NT2/D1 (cell line): ENCODE data around the gene TMEM259.

Experiments used
- DNase-seq: peaks from one replicate; pipeline ENCODE4 v3.0.0-alpha.2; 2011; ENCODE audit warnings: low read depth, low spot score
- H3K27me3 ChIP-seq: 2 replicates; pipeline ENCODE4 v1.6.0; 2011; ENCODE audit warnings: mild to moderate bottlenecking; ENCODE audit not compliant: insufficient read length, insufficient read depth
- H3K36me3 ChIP-seq: 2 replicates; pipeline ENCODE4 v1.6.1; 2011; ENCODE audit warnings: mild to moderate bottlenecking, low read length, mixed read lengths; ENCODE audit not compliant: insufficient read depth, insufficient read length
- H3K4me1 ChIP-seq: 2 replicates; pipeline ENCODE4 v1.5.1; 2011; ENCODE audit not compliant: insufficient read depth, insufficient read length
- H3K4me3 ChIP-seq: 2 replicates; pipeline ENCODE4 v1.5.1; 2011; ENCODE audit warnings: low read depth; ENCODE audit not compliant: insufficient read length
- H3K9ac ChIP-seq: 2 replicates; pipeline ENCODE4 v1.6.0; 2011; ENCODE audit warnings: low read depth; ENCODE audit not compliant: insufficient read length
- H3K9me3 ChIP-seq: 2 replicates; pipeline ENCODE4 v1.5.1; 2011; ENCODE audit warnings: mild to moderate bottlenecking, low read length; ENCODE audit not compliant: insufficient read depth
- SUZ12 ChIP-seq: IDR thresholded peaks from 2 replicates; pipeline ENCODE4 v1.6.1; 2011; ENCODE audit not compliant: insufficient read length, insufficient read depth; ENCODE audit errors: extremely low read depth
- YY1 ChIP-seq: IDR thresholded peaks from 2 replicates; pipeline ENCODE4 v1.6.1; 2011; ENCODE audit not compliant: insufficient read length, insufficient read depth
- ZNF274 ChIP-seq: IDR thresholded peaks from 2 replicates; pipeline ENCODE4 v1.6.1; 2011; ENCODE audit warnings: mild to moderate bottlenecking, low read depth, low read length

The TMEM259 gene

GRCh38 chr19:1041272-1041834 is 20.4 kb upstream of the TMEM259 start:
- Histone ChIP-seq H3K4me3 (peak overlapping the region; percentile 89), H3K9ac (peak overlapping the region; percentile 23), H3K4me1 (peaks cover 22% of the 10 kb centered on the region), H3K9me3 (no peaks in the 10 kb centered on the region; the same call in 1 of the 2 replicates), H3K27me3 (no peaks in the 10 kb centered on the region), H3K36me3 (peaks cover 35% of the 10 kb centered on the region)
- DNase-seq, result no peak
- TF ChIP-seq SUZ12 (no peak), YY1 (no peak), ZNF274 (no peak)

GRCh38 chr19:1040476-1041271 is 19.8 kb upstream of the TMEM259 start:
- Histone ChIP-seq H3K4me1 (peaks cover 22% of the 10 kb centered on the region), H3K9ac (peak overlapping the region; percentile 93), H3K4me3 (peak overlapping the region; percentile 89), H3K27me3 (no peaks in the 10 kb centered on the region), H3K36me3 (peaks cover 41% of the 10 kb centered on the region), H3K9me3 (no peaks in the 10 kb centered on the region; the same call in 1 of the 2 replicates)
- peak; percentile 92 for DNase-seq
- no peak for TF ChIP-seq YY1
- TF ChIP-seq ZNF274, result no peak
- no peak for TF ChIP-seq SUZ12

- H3K4me1 ChIP-seq, result peaks cover 22% of the 10 kb centered on the region
- peak; percentile 98 for DNase-seq
- TF ChIP-seq YY1 (no peak), ZNF274 (no peak), SUZ12 (no peak)
- peak within 1 kb of the TSS; percentile 89 for H3K4me3 ChIP-seq
- peak within 1 kb of the TSS; percentile 93 for H3K9ac ChIP-seq
- no peaks in the 10 kb centered on the region for H3K9me3 ChIP-seq
- H3K27me3 ChIP-seq, result no peaks in the 10 kb centered on the region
- H3K36me3 ChIP-seq, result peaks cover 47% of the 10 kb centered on the region
Observed at GRCh38 chr19:1039646-1040475, 18.9 kb upstream of the TMEM259 start, which contains the start of gene ABCA7. ABCA7 (plus strand) TSS chr19:1040107; CDS start chr19:1041362, 1,255 bp downstream.

- no peaks in the 10 kb centered on the region for H3K27me3 ChIP-seq
- no peak for TF ChIP-seq ZNF274
- no peak for TF ChIP-seq SUZ12
- no peak for TF ChIP-seq YY1
- no peaks in the 10 kb centered on the region for H3K9me3 ChIP-seq
- peaks cover 47% of the 10 kb centered on the region for H3K36me3 ChIP-seq
- H3K4me1 ChIP-seq, result peaks cover 22% of the 10 kb centered on the region
- DNase-seq, result no peak
- no peak overlapping the region for H3K9ac ChIP-seq
- peak overlapping the region; percentile 89 for H3K4me3 ChIP-seq
Observed at GRCh38 chr19:1038978-1039645, 18.2 kb upstream of the TMEM259 start.

- TF ChIP-seq SUZ12, result no peak
- TF ChIP-seq YY1, result no peak
- no peak for TF ChIP-seq ZNF274
- no peak for DNase-seq
- peaks cover 18% of the 10 kb centered on the region for H3K4me1 ChIP-seq
- no peak overlapping the region for H3K9ac ChIP-seq
- no peak overlapping the region for H3K4me3 ChIP-seq
- H3K9me3 ChIP-seq, result no peaks in the 10 kb centered on the region
- H3K36me3 ChIP-seq, result peaks cover 52% of the 10 kb centered on the region
- no peaks in the 10 kb centered on the region for H3K27me3 ChIP-seq
Observed at GRCh38 chr19:1037621-1038064, 16.7 kb upstream of the TMEM259 start.

GRCh38 chr19:1035998-1036621 is 15.2 kb upstream of the TMEM259 start:
- TF ChIP-seq ZNF274 (no peak), SUZ12 (no peak), YY1 (no peak)
- no peak for DNase-seq
- no peak overlapping the region for H3K4me3 ChIP-seq
- H3K36me3 ChIP-seq, result peaks cover 61% of the 10 kb centered on the region
- H3K9me3 ChIP-seq, result no peaks in the 10 kb centered on the region
- no peak overlapping the region for H3K9ac ChIP-seq
- peaks cover 9% of the 10 kb centered on the region for H3K4me1 ChIP-seq
- no peaks in the 10 kb centered on the region for H3K27me3 ChIP-seq
